Stomach (tissue), 9 donors: ENCODE measurements around the gene FAM81A. TPM values are rescaled to one million over a fixed set of nuclear protein-coding genes. Genes with fewer than 3 reads are reported as not detected.

Experiments
- DNase-seq, 2 donors: peaks; one replicate each; pipeline versions ENCODE4 v3.0.0 to v3.0.0-alpha.2; 2013 to 2019
- H3K27ac ChIP-seq, 5 donors: fragments of 200-600 bp in 4 of 5; sonication (generic) in 4 of 5; one replicate each; pipeline ENCODE4 v1.5.1; 2013 to 2019; ENCODE audit warnings: mild to moderate bottlenecking in 1 of 5, moderate library complexity in 1 of 5
- H3K27me3 ChIP-seq, 3 donors: fragments of 200-600 bp; sonication (generic); one replicate each; pipeline ENCODE4 v1.5.1; 2017 to 2019; ENCODE audit warnings: mixed run types in 1 of 3
- H3K36me3 ChIP-seq, 4 donors: fragments of 200-600 bp; sonication (generic); 1 replicate in 3 of 4; 2 replicates in 1 of 4; pipeline ENCODE4 v1.5.1; 2016 to 2019
- H3K4me1 ChIP-seq, 4 donors: fragments of 200-600 bp; sonication (generic); one replicate each; pipeline ENCODE4 v1.5.1; 2016 to 2019
- H3K4me3 ChIP-seq, 4 donors: fragments of 200-600 bp; sonication (generic) in 3 of 4; one replicate each; pipeline ENCODE4 v1.5.1; 2016 to 2019; ENCODE audit warnings: mild to moderate bottlenecking in 1 of 4
- H3K9me3 ChIP-seq, 4 donors: fragments of 200-600 bp; sonication (generic); one replicate each; pipeline ENCODE4 v1.5.1; 2016 to 2019
- EP300 ChIP-seq: sonication (generic); formaldehyde crosslinking; IDR thresholded peaks from one replicate; pipeline ENCODE4 v1.6.1; 2017; ENCODE audit warnings: antibody characterized with exemption
- POLR2A ChIP-seq, 4 donors: fragments of 450-650 bp; IDR thresholded peaks; one replicate each; pipeline ENCODE4 v1.6.1; 2016; ENCODE audit warnings: antibody characterized with exemption in 4 of 4, control low read depth in 2 of 4, mild to moderate bottlenecking in 1 of 4, moderate library complexity in 1 of 4
- POLR2AphosphoS5 ChIP-seq, 3 donors: sonication (generic); formaldehyde crosslinking; IDR thresholded peaks; one replicate each; pipeline ENCODE4 v1.6.1; 2016; ENCODE audit warnings: antibody characterized with exemption in 3 of 3
- whole genome bisulfite sequencing, 5 donors: extraction: QIAGEN DNeasy Blood & Tissue Kit in 3 of 5; methylation state at CpG; one replicate each; pipeline versions ENCODE4 v1.1.5 to v1.1.7; 2013 to 2018; 5-methylcytosine and 5-hydroxymethylcytosine counted together
- intact Hi-C: fragments of 100-400 bp; cut with DNase I; formaldehyde crosslinking; loops from one replicate; pipeline ENCODE4 v1.15.1; 2023; ENCODE audit warnings: low total_unique reads
- polyA plus RNA-seq, 3 donors: library from polyadenylated mRNA; stranded (reverse); fragments of 200-250 nt; gene quantifications; one replicate each; pipeline ENCODE4 v1.2.3, GENCODE V29; 2013
- total RNA-seq, 5 donors: library from RNA; depleted of rRNA; stranded (reverse); fragments of >200 nt; gene quantifications; one replicate each; pipeline versions ENCODE4 v1.1.0 to v1.2.3, GENCODE V29; 2014 to 2016
- TF ChIP-seq, protein P1 (sequence below), 7 experiments: fragments of 450-650 bp in 4 of 7; fragments of 200-600 bp in 3 of 7; sonication (generic) in 3 of 7; IDR thresholded peaks; one replicate each; pipeline ENCODE4 v1.5.1; 2016 to 2019; ENCODE audit warnings: antibody characterized with exemption in 7 of 7, control low read depth in 2 of 7, mild to moderate bottlenecking in 1 of 7
- donor health status: healthy with polysubstance abuse.
- donor health status: Bipolar disorder and iron deficiency.
- donor health status: healthy.

The FAM81A gene
- total and polyA plus RNA-seq, 8 donors, result 0.14 to 5.4 (median 0.84) TPM; not detected in 2

DNA sequence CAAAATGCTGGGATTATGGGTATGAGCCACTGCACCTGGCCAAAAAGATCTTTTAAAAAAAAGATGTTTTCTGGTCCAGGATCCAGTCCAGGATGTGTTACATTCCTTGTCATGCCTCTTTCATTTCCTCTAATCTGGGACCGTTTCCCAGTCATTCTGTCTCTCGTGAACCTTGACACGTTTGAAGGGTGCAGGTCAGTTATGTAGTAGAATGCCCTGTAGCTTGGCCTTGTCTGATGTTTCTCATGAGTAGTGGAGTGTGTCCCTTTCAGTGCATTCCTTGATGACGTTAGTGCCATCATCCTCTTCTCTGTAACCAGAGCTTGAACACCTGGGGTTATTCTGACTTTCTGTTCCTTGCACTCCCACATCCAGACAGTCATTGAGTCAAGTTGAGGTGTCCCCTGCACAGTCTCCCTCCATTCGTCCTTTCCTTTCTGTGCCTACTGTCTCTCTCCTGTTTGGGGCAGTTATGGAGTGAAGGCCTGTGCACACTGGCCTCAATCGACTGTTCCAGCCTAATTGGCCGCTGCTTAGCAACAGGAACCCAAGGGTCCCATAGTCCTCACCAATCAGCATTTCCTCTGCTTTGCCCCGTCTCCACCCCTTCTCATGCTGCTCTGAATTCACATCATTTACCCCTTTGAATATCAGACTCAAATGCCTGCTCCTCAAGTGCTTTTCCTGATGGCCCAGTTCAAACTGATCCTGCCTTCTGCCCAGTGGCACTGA lies 5.5 kb downstream of the FAM81A start:
- DNase-seq, result no peak

DNA sequence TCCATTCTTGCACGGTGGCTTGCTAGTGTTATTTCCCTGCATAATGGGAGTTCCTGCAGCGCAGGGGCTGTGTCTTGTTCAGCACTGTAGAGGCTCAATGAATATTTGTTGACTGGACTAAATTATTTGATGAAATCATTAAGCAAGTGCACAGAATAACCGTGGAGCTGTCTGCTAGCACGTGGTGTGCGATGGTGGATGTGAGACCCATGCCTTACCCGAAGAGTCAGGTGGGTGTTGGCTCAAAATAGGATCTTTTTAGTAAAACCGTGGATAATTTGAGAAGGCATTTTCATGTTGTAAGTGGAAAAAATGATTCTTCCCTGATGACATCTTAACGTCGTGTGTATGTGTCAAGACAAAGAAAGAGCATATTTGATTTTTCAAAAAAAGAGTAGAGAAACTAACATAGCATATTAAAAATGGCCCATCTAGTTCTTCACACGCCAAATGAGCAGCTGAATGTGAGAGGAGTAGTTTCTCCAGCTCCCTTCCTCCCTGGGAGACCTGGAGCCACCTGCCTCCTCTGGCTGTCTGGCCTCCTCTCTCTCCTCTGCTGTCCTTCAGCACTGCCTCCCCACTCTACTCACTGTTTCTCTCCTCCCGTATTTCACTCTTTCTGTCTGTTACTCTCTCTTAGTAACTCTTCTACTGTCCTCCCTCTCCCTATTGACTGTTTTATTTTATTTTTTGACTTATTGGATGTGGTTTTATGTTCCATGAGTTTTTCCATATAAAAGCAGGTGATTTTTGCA lies 6.3 kb downstream of the FAM81A start:
- Histone ChIP-seq H3K9me3 (no peaks in the 10 kb centered on the region), H3K36me3 (no peaks in the 10 kb centered on the region), H3K4me3 (no peak overlapping the region), H3K4me1 (peaks cover 0 to 9% (median 0%) of the 10 kb centered on the region in 4 donors), H3K27me3 (no peaks in the 10 kb centered on the region), H3K27ac (no peak overlapping the region)
- DNase-seq, result no peak
- WGBS, 5 donors, result 81 to 89% (median 86%) methylated on average over 11 of the region's 11 CpGs
- no peak for TF ChIP-seq POLR2A (IDR thresholded peaks at IDR 0.05)
- TF ChIP-seq, protein P1, sequence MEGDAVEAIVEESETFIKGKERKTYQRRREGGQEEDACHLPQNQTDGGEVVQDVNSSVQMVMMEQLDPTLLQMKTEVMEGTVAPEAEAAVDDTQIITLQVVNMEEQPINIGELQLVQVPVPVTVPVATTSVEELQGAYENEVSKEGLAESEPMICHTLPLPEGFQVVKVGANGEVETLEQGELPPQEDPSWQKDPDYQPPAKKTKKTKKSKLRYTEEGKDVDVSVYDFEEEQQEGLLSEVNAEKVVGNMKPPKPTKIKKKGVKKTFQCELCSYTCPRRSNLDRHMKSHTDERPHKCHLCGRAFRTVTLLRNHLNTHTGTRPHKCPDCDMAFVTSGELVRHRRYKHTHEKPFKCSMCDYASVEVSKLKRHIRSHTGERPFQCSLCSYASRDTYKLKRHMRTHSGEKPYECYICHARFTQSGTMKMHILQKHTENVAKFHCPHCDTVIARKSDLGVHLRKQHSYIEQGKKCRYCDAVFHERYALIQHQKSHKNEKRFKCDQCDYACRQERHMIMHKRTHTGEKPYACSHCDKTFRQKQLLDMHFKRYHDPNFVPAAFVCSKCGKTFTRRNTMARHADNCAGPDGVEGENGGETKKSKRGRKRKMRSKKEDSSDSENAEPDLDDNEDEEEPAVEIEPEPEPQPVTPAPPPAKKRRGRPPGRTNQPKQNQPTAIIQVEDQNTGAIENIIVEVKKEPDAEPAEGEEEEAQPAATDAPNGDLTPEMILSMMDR (IDR thresholded peaks at IDR 0.05), result no peak
- no peak for TF ChIP-seq POLR2AphosphoS5 (IDR thresholded peaks at IDR 0.05)
- TF ChIP-seq EP300, result no peak
- intact Hi-C loops, result no loop called here

More for the DNA sequence above, 5.5 kb downstream of the FAM81A start:
- H3K27ac ChIP-seq, result no peak overlapping the region
- TF ChIP-seq, protein P1 (IDR thresholded peaks at IDR 0.05), result no peak
- TF ChIP-seq POLR2AphosphoS5 (IDR thresholded peaks at IDR 0.05) (no peak), EP300 (no peak), POLR2A (IDR thresholded peaks at IDR 0.05) (no peak)
- H3K4me3 ChIP-seq, result no peak overlapping the region
- peaks cover 0 to under 1% (median 0%) of the 10 kb centered on the region in 3 donors for H3K27me3 ChIP-seq
- WGBS, 5 donors, result 78 to 83% (median 81%) methylated on average over 8 of the region's 8 CpGs
- H3K9me3 ChIP-seq, result no peaks in the 10 kb centered on the region
- intact Hi-C loops, result no loop called here
- no peaks in the 10 kb centered on the region for H3K36me3 ChIP-seq
- peaks cover 2 to 14% (median 3%) of the 10 kb centered on the region in 4 donors for H3K4me1 ChIP-seq

DNA sequence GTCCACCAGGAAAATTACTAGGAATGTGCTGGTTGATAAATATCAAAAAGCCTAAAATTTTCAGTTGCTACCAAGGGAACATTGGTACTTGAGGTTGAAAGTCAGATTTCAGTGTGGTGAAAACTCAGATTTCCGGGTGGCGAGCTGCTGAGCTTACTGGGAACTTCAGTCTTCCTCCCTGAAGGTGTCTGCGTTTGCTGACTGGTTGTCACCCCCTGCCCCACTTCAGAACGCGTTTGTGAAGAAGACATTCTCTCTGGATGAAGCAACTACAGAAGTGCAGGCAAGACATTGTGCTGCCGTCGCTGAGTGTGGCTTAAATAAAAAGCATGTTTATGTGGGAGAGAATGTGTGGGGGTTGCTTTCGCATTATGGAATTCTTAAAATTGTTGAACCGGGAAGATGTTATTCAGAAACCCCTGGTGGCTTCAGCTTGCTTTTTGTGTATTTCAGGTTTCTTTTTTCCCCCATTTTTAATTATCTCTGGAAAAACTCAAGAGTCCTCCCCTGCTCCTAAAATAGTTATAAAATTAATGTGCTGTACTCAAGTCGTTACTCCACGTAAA lies 7.1 kb downstream of the FAM81A start:
- no peak overlapping the region for H3K27ac ChIP-seq
- H3K36me3 ChIP-seq, result no peaks in the 10 kb centered on the region
- H3K4me1 ChIP-seq, result peaks cover 0 to 9% (median 0%) of the 10 kb centered on the region in 4 donors
- H3K4me3 ChIP-seq, result no peak overlapping the region
- peak in 1 of 2 donors; percentile 52 for DNase-seq
- no peaks in the 10 kb centered on the region for H3K9me3 ChIP-seq
- WGBS, 5 donors, result 61 to 82% (median 77%) methylated on average over 11 of the region's 11 CpGs
- TF ChIP-seq EP300, result no peak
- TF ChIP-seq, protein P1 (IDR thresholded peaks at IDR 0.05), result no peak
- no peak for TF ChIP-seq POLR2AphosphoS5 (IDR thresholded peaks at IDR 0.05)
- TF ChIP-seq POLR2A (IDR thresholded peaks at IDR 0.05), result no peak
- intact Hi-C loops, result no loop called here
- no peaks in the 10 kb centered on the region for H3K27me3 ChIP-seq

DNA sequence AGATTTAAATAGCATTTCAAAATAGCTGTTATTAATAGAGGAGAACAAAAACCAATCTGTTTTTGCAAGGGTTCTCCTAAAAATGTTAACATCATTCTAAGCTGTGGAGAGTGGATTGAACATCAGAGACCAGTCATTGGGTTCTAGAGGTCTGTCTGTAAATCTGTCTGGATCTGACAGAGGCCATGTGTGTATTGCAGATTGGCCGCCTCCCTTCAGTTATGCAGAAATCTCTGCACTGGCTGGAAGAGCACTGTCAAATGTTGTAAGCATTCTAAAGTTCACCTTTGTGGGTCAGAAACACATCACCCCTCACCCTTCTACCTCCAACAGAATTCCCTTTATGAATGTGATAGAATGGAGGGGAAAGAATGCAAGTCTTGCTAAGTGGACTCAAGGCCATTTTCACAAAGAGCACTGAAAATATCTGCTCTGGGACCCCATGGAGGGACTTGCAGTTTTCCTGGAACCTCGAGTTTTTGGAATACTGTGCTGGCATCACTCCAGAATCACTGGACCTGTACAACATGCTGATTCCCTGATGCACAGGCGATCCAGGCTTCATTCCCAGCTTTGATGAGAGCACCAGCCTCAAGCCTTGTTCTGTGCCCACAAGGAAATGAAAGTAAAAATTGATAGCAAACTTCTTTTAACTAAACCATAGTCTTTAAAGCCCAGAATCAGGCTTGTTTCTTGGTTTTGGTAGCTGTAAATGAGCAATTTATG lies 8.4 kb downstream of the FAM81A start:
- H3K9me3 ChIP-seq, result no peaks in the 10 kb centered on the region
- H3K4me3 ChIP-seq, result no peak overlapping the region
- WGBS, 5 donors, result 64 to 80% (median 73%) methylated on average over 3 of the region's 3 CpGs
- peaks cover 0 to 9% (median 0%) of the 10 kb centered on the region in 4 donors for H3K4me1 ChIP-seq
- no peaks in the 10 kb centered on the region for H3K36me3 ChIP-seq
- H3K27me3 ChIP-seq, result no peaks in the 10 kb centered on the region
- H3K27ac ChIP-seq, result no peak overlapping the region
- intact Hi-C loops, result no loop called here
- no peak for DNase-seq
- TF ChIP-seq POLR2A (IDR thresholded peaks at IDR 0.05), result no peak
- TF ChIP-seq EP300, result no peak
- TF ChIP-seq, protein P1 (IDR thresholded peaks at IDR 0.05), result no peak
- TF ChIP-seq POLR2AphosphoS5 (IDR thresholded peaks at IDR 0.05), result no peak
